Prostate gland (tissue), 2 donors: ENCODE measurements around the gene TSEN2. TPM values are rescaled to one million over a fixed set of nuclear protein-coding genes. Genes with fewer than 3 reads are reported as not detected.

ENCODE experiments used
- DNase-seq: peaks from one replicate; pipeline ENCODE4 v3.0.0-alpha.2; 2019; ENCODE audit warnings: low spot score
- H3K27ac ChIP-seq, 2 donors: fragments of 200-600 bp; sonication (generic); 2 replicates each; pipeline ENCODE4 v1.5.1; 2017 to 2019
- H3K27me3 ChIP-seq: fragments of 200-600 bp; sonication (generic); replicated peaks from 2 replicates; pipeline ENCODE4 v1.5.1; 2019; ENCODE audit not compliant: insufficient read depth
- H3K36me3 ChIP-seq, 2 donors: fragments of 200-600 bp; sonication (generic); 1 replicate in 1 of 2; 2 replicates in 1 of 2; pipeline versions ENCODE4 v1.5.1 to v1.8.1; 2017 to 2019
- H3K4me1 ChIP-seq: fragments of 200-600 bp; sonication (generic); replicated peaks from 2 replicates; pipeline ENCODE4 v1.5.1; 2019
- H3K4me3 ChIP-seq, 2 donors: fragments of 200-600 bp; sonication (generic); 2 replicates each; pipeline ENCODE4 v1.5.1; 2017 to 2019
- H3K9me3 ChIP-seq: fragments of 200-600 bp; sonication (generic); 2 replicates; pipeline ENCODE4 v1.5.1; 2017
- POLR2A ChIP-seq: fragments of 450-650 bp; IDR thresholded peaks from one replicate; pipeline ENCODE4 v1.6.1; 2016; ENCODE audit warnings: antibody characterized with exemption, mild to moderate bottlenecking
- POLR2AphosphoS5 ChIP-seq: sonication (generic); formaldehyde crosslinking; IDR thresholded peaks from one replicate; pipeline ENCODE4 v1.6.1; 2017; ENCODE audit warnings: antibody characterized with exemption
- WGBS: methylation state at CpG from one replicate; pipeline ENCODE4 v1.1.5; 2018; 5-methylcytosine and 5-hydroxymethylcytosine counted together
- intact Hi-C: fragments of 100-400 bp; cut with DNase I; formaldehyde crosslinking; loops from one replicate; pipeline ENCODE4 v1.14.2; 2022
- total RNA-seq, 2 donors: library from RNA; depleted of rRNA; stranded (reverse); fragments of >200 nt; gene quantifications; one replicate each; pipeline ENCODE4 v1.1.0, GENCODE V29; 2016
- TF ChIP-seq, protein P1 (sequence below), 4 experiments: fragments of 200-600 bp in 2 of 4; fragments of 450-650 bp in 2 of 4; sonication (generic) in 2 of 4; IDR thresholded peaks; 1 replicate in 3 of 4; 2 replicates in 1 of 4; pipeline ENCODE4 v1.5.1; 2016 to 2019; ENCODE audit warnings: antibody characterized with exemption in 4 of 4, mild to moderate bottlenecking in 2 of 4, moderate library complexity in 2 of 4

The TSEN2 gene
- total RNA-seq, 2 donors from 2014 or later = 13.8 to 14.9 TPM

DNA sequence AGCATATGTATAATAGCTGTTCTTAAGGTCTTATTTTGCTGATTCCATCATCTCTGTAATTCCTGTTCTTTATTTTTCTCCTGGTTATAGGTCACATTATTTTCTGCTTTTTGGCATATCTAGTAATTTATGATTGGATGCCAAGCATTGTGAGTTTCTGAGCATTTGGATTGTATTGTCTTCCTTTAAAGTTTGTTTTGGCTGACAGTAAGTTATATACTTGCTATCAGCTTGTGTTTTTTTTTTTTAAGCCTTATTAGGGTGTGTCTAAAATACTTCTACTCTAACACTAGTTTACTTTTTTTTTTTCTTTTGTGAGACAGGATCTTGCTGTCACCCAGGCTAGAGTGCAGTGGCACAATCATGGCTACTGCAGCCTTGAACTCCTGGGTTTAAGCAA, 82.7 kb downstream of the TSEN2 start:
- TF ChIP-seq POLR2AphosphoS5 (no peak), POLR2A (no peak)
- TF ChIP-seq, protein P1, sequence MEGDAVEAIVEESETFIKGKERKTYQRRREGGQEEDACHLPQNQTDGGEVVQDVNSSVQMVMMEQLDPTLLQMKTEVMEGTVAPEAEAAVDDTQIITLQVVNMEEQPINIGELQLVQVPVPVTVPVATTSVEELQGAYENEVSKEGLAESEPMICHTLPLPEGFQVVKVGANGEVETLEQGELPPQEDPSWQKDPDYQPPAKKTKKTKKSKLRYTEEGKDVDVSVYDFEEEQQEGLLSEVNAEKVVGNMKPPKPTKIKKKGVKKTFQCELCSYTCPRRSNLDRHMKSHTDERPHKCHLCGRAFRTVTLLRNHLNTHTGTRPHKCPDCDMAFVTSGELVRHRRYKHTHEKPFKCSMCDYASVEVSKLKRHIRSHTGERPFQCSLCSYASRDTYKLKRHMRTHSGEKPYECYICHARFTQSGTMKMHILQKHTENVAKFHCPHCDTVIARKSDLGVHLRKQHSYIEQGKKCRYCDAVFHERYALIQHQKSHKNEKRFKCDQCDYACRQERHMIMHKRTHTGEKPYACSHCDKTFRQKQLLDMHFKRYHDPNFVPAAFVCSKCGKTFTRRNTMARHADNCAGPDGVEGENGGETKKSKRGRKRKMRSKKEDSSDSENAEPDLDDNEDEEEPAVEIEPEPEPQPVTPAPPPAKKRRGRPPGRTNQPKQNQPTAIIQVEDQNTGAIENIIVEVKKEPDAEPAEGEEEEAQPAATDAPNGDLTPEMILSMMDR (IDR thresholded peaks at IDR 0.05) = no peak
- Histone ChIP-seq H3K4me3 (no peak overlapping the region), H3K4me1 (no peaks in the 10 kb centered on the region), H3K36me3 (peaks cover 0 to 4% of the 10 kb centered on the region in 2 donors), H3K27ac (no peak overlapping the region), H3K9me3 (no peaks in the 10 kb centered on the region), H3K27me3 (no peaks in the 10 kb centered on the region)
- intact Hi-C loops = no loop called here
- DNase-seq = no peak

DNA sequence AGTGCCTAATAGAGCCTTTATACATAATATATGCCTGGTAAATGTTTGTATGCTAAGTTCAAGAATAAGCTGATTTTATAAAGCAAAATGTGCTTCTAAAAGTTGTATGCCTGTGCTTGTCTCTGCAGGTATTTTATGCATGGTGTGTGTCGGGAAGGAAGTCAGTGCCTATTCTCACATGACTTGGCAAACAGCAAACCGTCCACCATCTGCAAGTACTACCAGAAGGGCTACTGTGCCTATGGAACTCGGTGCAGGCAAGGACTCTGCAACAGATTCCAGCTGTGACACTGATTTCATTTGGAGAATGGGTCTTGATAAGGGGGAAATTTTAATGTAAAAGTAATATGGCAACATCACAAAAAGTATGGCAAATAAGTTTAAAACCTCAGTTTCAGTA, 84.5 kb downstream of the TSEN2 start:
- Histone ChIP-seq H3K4me3 (no peak overlapping the region), H3K4me1 (no peaks in the 10 kb centered on the region), H3K27ac (no peak overlapping the region), H3K36me3 (peaks cover 0 to 4% of the 10 kb centered on the region in 2 donors), H3K9me3 (no peaks in the 10 kb centered on the region), H3K27me3 (no peaks in the 10 kb centered on the region)
- TF ChIP-seq POLR2A = no peak
- TF ChIP-seq, protein P1 (IDR thresholded peaks at IDR 0.05) = no peak
- no peak for TF ChIP-seq POLR2AphosphoS5
- intact Hi-C loops = no loop called here
- 54% methylated on average over 3 of the region's 3 CpGs for WGBS
- DNase-seq = no peak

DNA sequence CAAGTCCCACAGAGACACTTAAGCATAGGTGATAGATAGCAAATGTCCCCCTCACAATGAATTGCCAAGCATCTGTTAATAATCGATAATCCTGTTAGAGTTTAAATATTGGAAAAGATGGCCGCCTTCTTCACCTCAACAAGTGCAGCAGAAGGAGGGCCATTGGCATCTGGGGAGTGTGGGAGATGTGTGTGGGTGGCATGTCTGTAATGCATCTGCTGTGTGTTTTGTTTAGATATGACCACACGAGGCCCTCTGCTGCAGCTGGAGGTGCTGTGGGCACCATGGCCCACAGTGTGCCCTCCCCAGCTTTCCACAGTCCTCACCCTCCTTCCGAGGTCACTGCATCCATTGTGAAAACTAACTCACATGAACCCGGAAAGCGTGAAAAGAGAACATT, 85.6 kb downstream of the TSEN2 start:
- TF ChIP-seq POLR2A (no peak), POLR2AphosphoS5 (no peak)
- TF ChIP-seq, protein P1 (IDR thresholded peaks at IDR 0.05) = no peak
- no peaks in the 10 kb centered on the region for H3K27me3 ChIP-seq
- intact Hi-C loops = no loop called here
- H3K36me3 ChIP-seq = peaks cover 0 to 4% of the 10 kb centered on the region in 2 donors
- no peak overlapping the region for H3K27ac ChIP-seq
- H3K4me3 ChIP-seq = no peak overlapping the region
- H3K9me3 ChIP-seq = no peaks in the 10 kb centered on the region
- WGBS = 88% methylated on average over 6 of the region's 6 CpGs
- H3K4me1 ChIP-seq = no peaks in the 10 kb centered on the region
- DNase-seq = no peak

DNA sequence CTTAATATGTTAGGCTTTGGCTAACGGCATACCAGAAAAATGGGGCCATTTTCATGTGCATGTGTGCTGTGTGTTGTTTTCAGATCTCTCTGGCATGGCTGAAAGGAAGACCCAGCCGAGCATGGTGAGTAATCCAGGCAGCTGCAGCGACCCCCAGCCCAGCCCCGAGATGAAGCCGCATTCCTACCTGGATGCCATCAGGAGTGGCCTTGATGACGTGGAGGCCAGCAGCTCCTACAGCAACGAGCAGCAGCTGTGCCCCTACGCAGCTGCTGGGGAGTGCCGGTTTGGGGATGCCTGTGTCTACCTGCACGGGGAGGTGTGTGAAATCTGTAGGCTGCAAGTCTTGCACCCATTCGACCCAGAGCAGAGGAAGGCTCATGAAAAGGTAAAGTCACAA, 87.7 kb downstream of the TSEN2 start:
- Histone ChIP-seq H3K9me3 (no peaks in the 10 kb centered on the region), H3K27ac (no peak overlapping the region), H3K36me3 (peaks cover 0 to 4% of the 10 kb centered on the region in 2 donors), H3K4me1 (no peaks in the 10 kb centered on the region), H3K27me3 (no peaks in the 10 kb centered on the region), H3K4me3 (no peak overlapping the region)
- intact Hi-C loops = no loop called here
- WGBS = 96% methylated on average over 11 of the region's 11 CpGs
- TF ChIP-seq POLR2AphosphoS5 (no peak), POLR2A (no peak)
- TF ChIP-seq, protein P1 (IDR thresholded peaks at IDR 0.05) = no peak
- no peak for DNase-seq

DNA sequence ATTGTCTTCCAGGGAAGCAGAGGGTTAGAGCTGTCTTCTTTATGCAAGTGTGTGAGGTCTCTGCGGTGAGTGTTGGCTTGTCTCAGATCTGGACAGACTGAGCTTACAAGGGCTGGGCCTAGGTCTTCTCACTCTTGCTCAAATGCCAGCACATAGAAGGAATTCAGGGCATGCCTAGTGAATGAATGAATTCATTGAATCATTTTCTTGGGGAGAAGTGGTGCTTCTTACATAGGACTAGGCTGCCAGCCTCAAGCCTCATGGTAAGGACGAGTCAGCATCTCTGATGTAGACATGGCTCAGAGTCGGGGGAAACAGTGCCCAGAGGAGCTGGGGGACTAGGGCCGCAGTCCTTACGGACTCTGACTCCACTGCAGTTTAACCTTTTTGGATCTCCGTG, 89.9 kb downstream of the TSEN2 start:
- H3K4me3 ChIP-seq = no peak overlapping the region
- TF ChIP-seq POLR2A (no peak), POLR2AphosphoS5 (no peak)
- TF ChIP-seq, protein P1 (IDR thresholded peaks at IDR 0.05) = no peak
- H3K27me3 ChIP-seq = no peaks in the 10 kb centered on the region
- peaks cover 0 to 4% of the 10 kb centered on the region in 2 donors for H3K36me3 ChIP-seq
- WGBS = 86% methylated on average over 6 of the region's 6 CpGs
- intact Hi-C loops = no loop called here
- no peaks in the 10 kb centered on the region for H3K9me3 ChIP-seq
- no peaks in the 10 kb centered on the region for H3K4me1 ChIP-seq
- no peak for DNase-seq
- H3K27ac ChIP-seq = no peak overlapping the region
